SK-N-SH treated with all-trans-retinoic acid at 6 μM for 48 hours (cell line): ENCODE measurements around the gene GON4L.

Experiments
- ATAC-seq: fragments of 200-7000 bp; cut with Tn5 transposase; 3 replicates; pipeline ENCODE4 v1.9.1; 2020; ENCODE audit warnings: mild to moderate bottlenecking, moderate library complexity
- ARNTL ChIP-seq: fragments of 450-650 bp; formaldehyde crosslinking; IDR thresholded peaks from 2 replicates; pipeline ENCODE4 v1.5.0; 2020; ENCODE audit warnings: low read depth, mild to moderate bottlenecking, moderate library complexity, borderline replicate concordance
- BACH2 ChIP-seq: fragments of 250-450 bp; sonication (Bioruptor Pico); IDR thresholded peaks from 2 replicates; pipeline ENCODE4 v1.9.0; 2021; ENCODE audit warnings: mild to moderate bottlenecking, borderline replicate concordance
- CREB5 ChIP-seq: fragments of 250-450 bp; sonication (Bioruptor Pico); IDR thresholded peaks from 2 replicates; pipeline ENCODE4 v1.5.1; 2020; ENCODE audit warnings: low read depth, mild to moderate bottlenecking, moderate library complexity
- CSDC2 ChIP-seq: fragments of 250-450 bp; sonication (Bioruptor Pico); IDR thresholded peaks from 2 replicates; pipeline ENCODE4 v1.5.0; 2020; ENCODE audit warnings: mild to moderate bottlenecking, moderate library complexity
- CSRNP3 ChIP-seq: fragments of 250-450 bp; sonication (Bioruptor Pico); IDR thresholded peaks from 2 replicates; pipeline ENCODE4 v1.5.1; 2021; ENCODE audit warnings: mild to moderate bottlenecking, moderate library complexity
- ESRRG ChIP-seq: fragments of 250-450 bp; sonication (Bioruptor Pico); IDR thresholded peaks from 2 replicates; pipeline ENCODE4 v1.6.1; 2021; ENCODE audit warnings: mild to moderate bottlenecking
- GLIS3 ChIP-seq: fragments of 250-450 bp; sonication (Bioruptor Pico); IDR thresholded peaks from 2 replicates; pipeline ENCODE4 v1.5.0; 2020; ENCODE audit warnings: mild to moderate bottlenecking, moderate library complexity
- OSR1 ChIP-seq: fragments of 250-450 bp; sonication (Bioruptor Pico); IDR thresholded peaks from 2 replicates; pipeline ENCODE4 v1.8.0; 2022; ENCODE audit warnings: moderate library complexity, mild to moderate bottlenecking, inconsistent platforms
- PATZ1 ChIP-seq: fragments of 250-450 bp; sonication (Bioruptor Pico); IDR thresholded peaks from 2 replicates; pipeline ENCODE4 v1.8.0; 2020; ENCODE audit warnings: mild to moderate bottlenecking, moderate library complexity, borderline replicate concordance
- PPARA ChIP-seq: fragments of 250-450 bp; sonication (Bioruptor Pico); IDR thresholded peaks from 2 replicates; pipeline ENCODE4 v1.5.0; 2020; ENCODE audit warnings: mild to moderate bottlenecking, borderline replicate concordance
- RARB ChIP-seq: fragments of 250-450 bp; sonication (Bioruptor Pico); IDR thresholded peaks from 2 replicates; pipeline ENCODE4 v1.8.0; 2021; ENCODE audit warnings: mild to moderate bottlenecking, moderate library complexity
- SNAI2 ChIP-seq: fragments of 250-450 bp; sonication (Bioruptor Pico); IDR thresholded peaks from 2 replicates; pipeline ENCODE4 v1.5.0; 2020; ENCODE audit warnings: mild to moderate bottlenecking, moderate library complexity
- TCF4 ChIP-seq: fragments of 250-450 bp; sonication (Bioruptor Pico); IDR thresholded peaks from 2 replicates; pipeline ENCODE4 v1.8.0; 2021; ENCODE audit warnings: mild to moderate bottlenecking, moderate library complexity, borderline replicate concordance
- TOX ChIP-seq: fragments of 250-450 bp; sonication (Bioruptor Pico); IDR thresholded peaks from 2 replicates; pipeline ENCODE4 v1.8.0; 2021; ENCODE audit warnings: mild to moderate bottlenecking, moderate library complexity, borderline replicate concordance
- TSHZ2 ChIP-seq: fragments of 250-450 bp; sonication (Bioruptor Pico); IDR thresholded peaks from 2 replicates; pipeline ENCODE4 v1.5.0; 2020; ENCODE audit warnings: mild to moderate bottlenecking, moderate library complexity
- ZC3H10 ChIP-seq: fragments of 250-450 bp; sonication (Bioruptor Pico); IDR thresholded peaks from 2 replicates; pipeline ENCODE4 v1.5.1; 2021; ENCODE audit warnings: mild to moderate bottlenecking, moderate library complexity
- ZFP3 ChIP-seq: fragments of 250-450 bp; sonication (Bioruptor Pico); IDR thresholded peaks from 2 replicates; pipeline ENCODE4 v1.5.0; 2020; ENCODE audit warnings: mild to moderate bottlenecking, moderate library complexity
- ZFP30 ChIP-seq: fragments of 450-650 bp; formaldehyde crosslinking; IDR thresholded peaks from 2 replicates; pipeline ENCODE4 v1.5.0; 2022; ENCODE audit warnings: mild to moderate bottlenecking, moderate library complexity
- ZNF565 ChIP-seq: fragments of 450-650 bp; formaldehyde crosslinking; conservative IDR thresholded peaks from 2 replicates; pipeline ENCODE4 v1.5.0; 2020; ENCODE audit warnings: low read depth, mild to moderate bottlenecking, moderate library complexity
- ZNF70 ChIP-seq: fragments of 450-650 bp; formaldehyde crosslinking; IDR thresholded peaks from 2 replicates; pipeline ENCODE4 v1.5.0; 2020; ENCODE audit warnings: mild to moderate bottlenecking, moderate library complexity

The GON4L gene

GRCh38 chr1:155880950-155881349 lies 23.9 kb upstream of the GON4L start:
- TF ChIP-seq ZNF70 (no peak), RARB (no peak), PPARA (CRISPR knock-in tag) (no peak)

GRCh38 chr1:155880251-155880650 lies 23.2 kb upstream of the GON4L start:
- no peak for ATAC-seq
- no peak for TF ChIP-seq TSHZ2 (CRISPR knock-in tag)
- TF ChIP-seq BACH2 (CRISPR knock-in tag) = no peak
- TF ChIP-seq CSRNP3 = no peak
- TF ChIP-seq OSR1 = no peak
- no peak for TF ChIP-seq ZFP30 (CRISPR knock-in tag)
- TF ChIP-seq ZC3H10 (CRISPR knock-in tag) = no peak
- no peak for TF ChIP-seq PATZ1 (CRISPR knock-in tag)
- no peak for TF ChIP-seq SNAI2
- TF ChIP-seq GLIS3 (CRISPR knock-in tag) = no peak
- no peak for TF ChIP-seq CREB5 (CRISPR knock-in tag)
- no peak for TF ChIP-seq RARB
- TF ChIP-seq TCF4 (CRISPR knock-in tag) = no peak
- TF ChIP-seq ZFP3 (CRISPR knock-in tag) = no peak
- TF ChIP-seq PPARA (CRISPR knock-in tag) = no peak
- TF ChIP-seq CSDC2 (CRISPR knock-in tag) = no peak

More at GRCh38 chr1:155880950-155881349, 23.9 kb upstream of the GON4L start:
- no peak for ATAC-seq

GRCh38 chr1:155877945-155878344 lies 20.9 kb upstream of the GON4L start:
- no peak for ATAC-seq
- TF ChIP-seq TSHZ2 (CRISPR knock-in tag) (no peak), RARB (no peak), ESRRG (CRISPR knock-in tag) (no peak), TOX (CRISPR knock-in tag) (no peak), ZNF565 (no peak), ARNTL (CRISPR knock-in tag) (no peak), CSDC2 (CRISPR knock-in tag) (no peak), CSRNP3 (no peak), ZFP30 (CRISPR knock-in tag) (no peak), OSR1 (no peak), ZC3H10 (CRISPR knock-in tag) (no peak)
- TF ChIP-seq, all 23 proteins: peak for 0
